Heart right ventricle (tissue), 16 donors: ENCODE data around the gene TMEM150C. TPM values are rescaled to one million over a fixed set of nuclear protein-coding genes. Genes with fewer than 3 reads are reported as not detected.

Experiments used
- ATAC-seq, 8 donors: fragments of 200-7000 bp; cut with Tn5 transposase; one replicate each; pipeline ENCODE4 v1.9.1; 2020; ENCODE audit warnings: mild to moderate bottlenecking in 8 of 8, moderate library complexity in 8 of 8, moderate number of reproducible peaks in 1 of 8
- DNase-seq, 2 donors: peaks; one replicate each; pipeline ENCODE4 v3.0.0-alpha.2; 2020
- H3K27ac ChIP-seq, 10 donors: fragments of 200-600 bp; sonication (generic) in 2 of 10; one replicate each; pipeline versions ENCODE4 v1.5.0 to v1.8.0; 2020 to 2022; ENCODE audit warnings: mild to moderate bottlenecking in 3 of 10
- H3K27me3 ChIP-seq, 7 donors: fragments of 200-600 bp; one replicate each; pipeline ENCODE4 v1.8.0; 2021 to 2022; ENCODE audit warnings: mild to moderate bottlenecking in 2 of 7
- H3K36me3 ChIP-seq, 9 donors: fragments of 200-600 bp; sonication (generic) in 1 of 9; one replicate each; pipeline versions ENCODE4 v1.5.0 to v1.8.0; 2020 to 2022; ENCODE audit warnings: mild to moderate bottlenecking in 2 of 9
- H3K4me1 ChIP-seq, 9 donors: fragments of 200-600 bp; sonication (generic) in 1 of 9; one replicate each; pipeline versions ENCODE4 v1.5.0 to v1.8.0; 2020 to 2022; ENCODE audit warnings: mild to moderate bottlenecking in 4 of 9
- H3K4me3 ChIP-seq, 10 donors: fragments of 200-600 bp; sonication (generic) in 2 of 10; one replicate each; pipeline versions ENCODE4 v1.5.0 to v1.8.0; 2020 to 2022; ENCODE audit warnings: mild to moderate bottlenecking in 7 of 10, moderate library complexity in 2 of 10
- H3K9me3 ChIP-seq, 11 donors: fragments of 200-600 bp in 10 of 11; sonication (generic) in 2 of 11; one replicate each; pipeline versions ENCODE4 v1.5.0 to v1.8.0; 2013 to 2022; ENCODE audit warnings: mild to moderate bottlenecking in 2 of 11, control low read depth in 1 of 11, moderate library complexity in 1 of 11
- WGBS, 2 donors: extraction: QIAGEN DNeasy Blood & Tissue Kit; methylation state at CpG; one replicate each; pipeline ENCODE4 v1.1.7; 2013; ENCODE audit warnings: inconsistent platforms in 1 of 2; 5-methylcytosine and 5-hydroxymethylcytosine counted together
- intact Hi-C, 10 donors: fragments of 100-400 bp; cut with DNase I; formaldehyde crosslinking; loops; one replicate each; pipeline versions ENCODE4 v1.11.1 to v1.14.2; 2022
- long read RNA-seq, 3 donors: library from polyadenylated mRNA; unstranded; transcript quantifications; one replicate each; pipeline ENCODE4 v2.0.0, GENCODE V29; 2020 to 2021
- polyA plus RNA-seq, 2 donors: library from polyadenylated mRNA; stranded (reverse); fragments of 200-250 nt; gene quantifications; one replicate each; pipeline ENCODE4 v1.2.3, GENCODE V29; 2013
- total RNA-seq, 10 donors: library from RNA; stranded (reverse); fragmentation: NEBNext Ultra II Directional in 3 of 10; extraction: Animal tissue kit (Norgen Biotek cat#: 25700) in 3 of 10; gene quantifications; one replicate each; pipeline versions ENCODE4 v1.2.1 to v1.2.4, GENCODE V29; 2021 to 2023
- TF ChIP-seq, protein P1 (sequence below), 9 donors: fragments of 200-600 bp; sonication (generic) in 2 of 9; IDR thresholded peaks; one replicate each; pipeline versions ENCODE4 v1.5.0 to v1.8.0; 2021 to 2022; ENCODE audit warnings: antibody characterized with exemption in 9 of 9, mild to moderate bottlenecking in 5 of 9, moderate library complexity in 1 of 9
- donor health status: Arrhythmogenic right ventricular cardiomyopathy.
- donor health status: ischemic (EF 13 %, LVEDD 7.1; RV severe dilation, severe dysfunction).
- donor health status: healthy with polysubstance abuse.
- donor health status: DM: no; HTN: yes; CAD: no.
- donor health status: DM: no; HTN: no; CAD: no.
- donor health status: ischemic (EF 25% LVEDD 6.9; RV normal size, moderate dysfunction).
- donor health status: ischemic (EF 25% LVEDD 5.7; RV mildly dilated, moderate dysfunction).
- donor health status: healthy.
- donor health status: DM: yes; HTN: yes; CAD: no.
- donor health status: Ischemic cardiomyopathy.
- donor health status: ischemic (EF 35%, LVEDD 5.7; RV mildly dilated, moderate dysfunction).
- donor health status: nonischemic (EF 11% LVEDD 7.7; RV severe dilation, severe dysfunction).
- donor health status: DM: yes; HTN: yes; CAD: no.
- donor health status: PGD.
- donor health status: ischemic (EF 29% LVEDD 5.4; RV normal size, mild dysfunction).
- donor health status: nonischemic (EF 23%, LVEDD 6.1; RV moderate dilation, normal function).

Gene TMEM150C
- total RNA-seq (10 to 100 TPM in 8 of 10 donors, 1 to 10 TPM in 2; 8.5 to 22.7 (median 12.6) TPM), polyA plus RNA-seq (10 to 100 TPM in 1 of 2 donors, 1 to 10 TPM in 1; 6.5 to 19.0 TPM)
- long read RNA-seq, donor 1, transcript TMEM150C-201 (8 exons, 1,990 nt) = major isoform, 17 of 27 reads
- long read RNA-seq, donor 1, transcript TMEM150C-204 (8 exons, 3,296 nt) = minor isoform, 6 of 27 reads
- long read RNA-seq, donor 1, partial matches to known transcripts = 1 of 27 reads
- long read RNA-seq, donor 1, other reads (novel, unspliced or antisense) = 3 of 27 reads
- long read RNA-seq, donor 2, transcript TMEM150C-201 (8 exons, 1,990 nt) = major isoform, 25 of 33 reads
- long read RNA-seq, donor 2, partial matches to known transcripts = 1 of 33 reads
- long read RNA-seq, donor 2, other reads (novel, unspliced or antisense) = 5 of 33 reads
- long read RNA-seq, donor 3, transcript TMEM150C-204 (8 exons, 3,296 nt) = minor isoform, 9 of 48 reads
- long read RNA-seq, donor 3, transcript TMEM150C-201 (8 exons, 1,990 nt) = major isoform, 29 of 48 reads
- long read RNA-seq, donor 3, partial matches to known transcripts = 4 of 48 reads
- long read RNA-seq, donor 3, other reads (novel, unspliced or antisense) = 6 of 48 reads

GRCh38 chr4:82561786-82562563 is at the start of gene TMEM150C:
TSS of gene TMEM150C (minus strand) at chr4:82561988. CDS start at chr4:82504657, 57,331 bp downstream.
- H3K4me1 ChIP-seq = peaks cover 0 to 26% (median 11%) of the 10 kb centered on the region in 9 donors
- peaks cover 0 to 41% (median 0%) of the 10 kb centered on the region in 7 donors for H3K27me3 ChIP-seq
- no peaks in the 10 kb centered on the region for H3K9me3 ChIP-seq
- H3K4me3 ChIP-seq = peak within 1 kb of the TSS; percentile 62 to 91 (median 72)
- ATAC-seq (peak; percentile 76 to 92 (median 85)), DNase-seq (peak; percentile 34 to 62)
- H3K27ac ChIP-seq = peak within 1 kb of the TSS in 9 of 10 donors; percentile 65 to 85 (median 74)
- TF ChIP-seq, protein P1, sequence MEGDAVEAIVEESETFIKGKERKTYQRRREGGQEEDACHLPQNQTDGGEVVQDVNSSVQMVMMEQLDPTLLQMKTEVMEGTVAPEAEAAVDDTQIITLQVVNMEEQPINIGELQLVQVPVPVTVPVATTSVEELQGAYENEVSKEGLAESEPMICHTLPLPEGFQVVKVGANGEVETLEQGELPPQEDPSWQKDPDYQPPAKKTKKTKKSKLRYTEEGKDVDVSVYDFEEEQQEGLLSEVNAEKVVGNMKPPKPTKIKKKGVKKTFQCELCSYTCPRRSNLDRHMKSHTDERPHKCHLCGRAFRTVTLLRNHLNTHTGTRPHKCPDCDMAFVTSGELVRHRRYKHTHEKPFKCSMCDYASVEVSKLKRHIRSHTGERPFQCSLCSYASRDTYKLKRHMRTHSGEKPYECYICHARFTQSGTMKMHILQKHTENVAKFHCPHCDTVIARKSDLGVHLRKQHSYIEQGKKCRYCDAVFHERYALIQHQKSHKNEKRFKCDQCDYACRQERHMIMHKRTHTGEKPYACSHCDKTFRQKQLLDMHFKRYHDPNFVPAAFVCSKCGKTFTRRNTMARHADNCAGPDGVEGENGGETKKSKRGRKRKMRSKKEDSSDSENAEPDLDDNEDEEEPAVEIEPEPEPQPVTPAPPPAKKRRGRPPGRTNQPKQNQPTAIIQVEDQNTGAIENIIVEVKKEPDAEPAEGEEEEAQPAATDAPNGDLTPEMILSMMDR (IDR thresholded peaks at IDR 0.05) = peak in 7 of 9 donors; percentile 5 to 51 (median 24)
- intact Hi-C loops = loop anchor here in 1 of 10 donors (2.0 to 10.0 kb wide), 2 partner anchors 63 to 97 kb away; no protein-coding TSS in a partner anchor
- H3K36me3 ChIP-seq = no peaks in the 10 kb centered on the region
- WGBS, 2 donors = 4% methylated on average over 60 to 62 of the region's 62 CpGs

- H3K4me1 ChIP-seq = no peaks in the 10 kb centered on the region
- DNase-seq (no peak), ATAC-seq (no peak)
- no peaks in the 10 kb centered on the region for H3K9me3 ChIP-seq
- H3K4me3 ChIP-seq = no peak overlapping the region
- WGBS, 2 donors = 94 to 98% methylated on average over 4 of the region's 4 CpGs
- intact Hi-C loops = no loop called here
- no peaks in the 10 kb centered on the region for H3K36me3 ChIP-seq
- H3K27ac ChIP-seq = no peak overlapping the region
- TF ChIP-seq, protein P1 (IDR thresholded peaks at IDR 0.05) = no peak
- H3K27me3 ChIP-seq = no peaks in the 10 kb centered on the region
Observed at GRCh38 chr4:82611527-82611926, 49.7 kb upstream of the TMEM150C start.

- no peak for DNase-seq
- H3K27me3 ChIP-seq = no peaks in the 10 kb centered on the region
- no peaks in the 10 kb centered on the region for H3K36me3 ChIP-seq
- TF ChIP-seq, protein P1 (IDR thresholded peaks at IDR 0.05) = no peak
- no peaks in the 10 kb centered on the region for H3K4me1 ChIP-seq
- no peak overlapping the region for H3K4me3 ChIP-seq
- WGBS, 2 donors = 63 to 73% methylated on average over 2 of the region's 2 CpGs
- no peaks in the 10 kb centered on the region for H3K9me3 ChIP-seq
- ATAC-seq = no peak
- no peak overlapping the region for H3K27ac ChIP-seq
- intact Hi-C loops = no loop called here
Observed at GRCh38 chr4:82610041-82610440, 48.3 kb upstream of the TMEM150C start.

DNA sequence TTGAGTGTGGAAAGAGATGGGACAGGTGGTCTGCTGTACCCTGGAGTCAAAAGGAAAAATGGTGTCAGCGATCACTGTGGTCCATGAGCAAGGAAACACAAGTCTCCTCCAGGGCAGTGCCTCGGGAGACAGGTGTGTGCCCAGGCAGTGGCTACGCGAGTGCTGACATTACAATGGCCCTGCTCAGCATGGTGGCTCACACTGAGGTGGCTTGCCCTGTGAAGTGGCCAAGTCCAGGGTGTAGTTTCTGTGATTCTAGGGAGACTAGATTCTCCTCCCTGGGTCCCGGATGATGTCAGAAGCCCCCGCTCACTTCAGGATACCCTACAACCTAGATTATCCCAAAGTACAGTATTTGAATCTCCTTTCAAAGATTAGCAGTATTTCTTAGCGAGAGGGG is 44.8 kb upstream of the TMEM150C start:
- Histone ChIP-seq H3K36me3 (no peaks in the 10 kb centered on the region), H3K9me3 (no peaks in the 10 kb centered on the region), H3K4me3 (no peak overlapping the region), H3K4me1 (no peaks in the 10 kb centered on the region), H3K27ac (no peak overlapping the region), H3K27me3 (no peaks in the 10 kb centered on the region)
- intact Hi-C loops = no loop called here
- ATAC-seq (no peak), DNase-seq (no peak)
- WGBS, 2 donors = 95 to 96% methylated on average over 7 of the region's 7 CpGs
- TF ChIP-seq, protein P1 (IDR thresholded peaks at IDR 0.05) = no peak
